ENCODE measurements around the gene OPRD1.

GRCh38 chr1:28869952-28870351, 58.0 kb downstream of the OPRD1 start:
- TF ChIP-seq CTCF (IDR thresholded peaks at IDR 0.05): no peak
- TF ChIP-seq EZH2 (IDR thresholded peaks at IDR 0.05; ENCODE audit: borderline replicate concordance, insufficient read depth, low read depth, low read length, poor library complexity, severe bottlenecking): no peak

Data from B cell (primary cell).